Activated CD8-positive, alpha-beta memory T cell treated with anti-CD3 and anti-CD28 coated beads, Interleukin-2, amount 50 U/mL, for 24 hours (primary cell): ENCODE measurements around the gene ATG4C.

Experiments
- DNase-seq: peaks from one replicate; pipeline ENCODE4 v3.0.0-alpha.2; 2020; ENCODE audit errors: extremely low read depth

Gene ATG4C

GRCh38 chr1:62840555-62840954 is 56.6 kb downstream of the ATG4C start:
- no peak for DNase-seq

GRCh38 chr1:62841587-62842169 is 57.7 kb downstream of the ATG4C start:
- no peak for DNase-seq

- no peak for DNase-seq
Measured at GRCh38 chr1:62844030-62844429, 60.1 kb downstream of the ATG4C start.

GRCh38 chr1:62849031-62849430 is 65.1 kb downstream of the ATG4C start:
- DNase-seq: no peak

- DNase-seq: no peak
Measured at GRCh38 chr1:62852253-62852652, 68.3 kb downstream of the ATG4C start.

- no peak for DNase-seq
Measured at GRCh38 chr1:62856960-62857359, 73.0 kb downstream of the ATG4C start.

- DNase-seq: no peak
Measured at GRCh38 chr1:62869217-62869754, 85.4 kb downstream of the ATG4C start.

- no peak for DNase-seq
Measured at GRCh38 chr1:62870148-62870547, 86.2 kb downstream of the ATG4C start.

GRCh38 chr1:62875676-62876075 is 91.7 kb downstream of the ATG4C start:
- DNase-seq: no peak

GRCh38 chr1:62876535-62876934 is 92.6 kb downstream of the ATG4C start:
- no peak for DNase-seq

- DNase-seq: no peak
Measured at GRCh38 chr1:62877579-62877978, 93.6 kb downstream of the ATG4C start.

- no peak for DNase-seq
Measured at GRCh38 chr1:62879962-62880361, 96.0 kb downstream of the ATG4C start.

GRCh38 chr1:62882201-62883104 is 98.5 kb downstream of the ATG4C start:
- no peak for DNase-seq

GRCh38 chr1:62884156-62884740 is 100.3 kb downstream of the ATG4C start:
- no peak for DNase-seq

- no peak for DNase-seq
Measured at GRCh38 chr1:62887799-62888507, 104.0 kb downstream of the ATG4C start.

- no peak for DNase-seq
Measured at GRCh38 chr1:62891956-62892562, 108.1 kb downstream of the ATG4C start.

GRCh38 chr1:62897788-62898187 is 113.9 kb downstream of the ATG4C start:
- no peak for DNase-seq

- no peak for DNase-seq
Measured at GRCh38 chr1:62900566-62900965, 116.6 kb downstream of the ATG4C start.

GRCh38 chr1:62901650-62902049 is 117.7 kb downstream of the ATG4C start:
- DNase-seq: no peak

- DNase-seq: no peak
Measured at GRCh38 chr1:62903522-62903921, 119.6 kb downstream of the ATG4C start.

- DNase-seq: no peak
Measured at GRCh38 chr1:62903982-62904855, 120.3 kb downstream of the ATG4C start.
